Measurements from ENCODE around the gene BLMH. TPM values are rescaled to one million over a fixed set of nuclear protein-coding genes. Genes with fewer than 3 reads are reported as not detected.
A peak's percentile ranks its signal among the peaks of the same experiment; 100 is the strongest.

The BLMH gene
- total RNA-seq, 1 donor from 2014 or later = 26.0 TPM

DNA sequence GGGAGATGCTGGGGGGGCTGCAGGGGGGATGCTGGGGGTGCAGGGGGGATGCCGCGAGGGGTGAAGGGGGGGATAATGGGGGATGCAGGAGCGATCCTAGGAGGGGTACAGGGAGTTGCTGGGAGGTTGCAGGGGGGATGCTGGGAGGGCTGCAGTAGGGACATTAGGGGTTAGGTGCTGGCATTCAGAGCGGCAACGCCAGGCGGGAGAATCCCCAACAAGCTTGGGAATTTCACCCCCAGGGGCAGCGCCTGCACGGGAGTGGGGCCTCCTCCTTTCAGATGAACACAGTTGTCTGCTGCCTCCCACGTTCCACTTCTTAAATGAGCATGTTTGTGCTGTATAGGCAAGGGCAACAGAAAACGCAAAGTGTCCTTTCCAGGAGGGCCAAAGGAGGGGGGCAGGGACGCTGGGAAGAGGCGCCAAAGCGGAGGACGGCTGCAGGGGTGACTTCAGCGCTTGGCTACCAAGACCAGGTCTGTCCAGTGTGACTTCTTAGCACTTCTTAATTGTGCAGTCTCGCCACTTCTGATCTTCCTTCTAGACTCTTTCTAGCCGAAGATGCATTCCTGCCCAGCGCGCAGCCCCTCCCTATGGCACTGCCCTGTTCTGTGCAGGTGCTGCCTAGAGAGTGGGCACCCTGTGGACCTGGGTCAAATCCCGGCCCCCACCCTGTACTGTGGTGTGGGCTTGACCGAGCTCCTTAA lies 54.3 kb downstream of the BLMH start:
- H3K4me3 ChIP-seq = peak overlapping the region; percentile 23
- DNase-seq (no peak), ATAC-seq (peak; percentile 12)
- H3K9me3 ChIP-seq = no peaks in the 10 kb centered on the region
- intact Hi-C loops (cut with DNase I) = no loop called here
- H3K27ac ChIP-seq = peak overlapping the region; percentile 4
- H3K36me3 ChIP-seq = no peaks in the 10 kb centered on the region
- TF ChIP-seq CTCF (IDR thresholded peaks at IDR 0.05) = no peak
- peaks cover 35% of the 10 kb centered on the region for H3K27me3 ChIP-seq
- peaks cover 23% of the 10 kb centered on the region for H3K4me1 ChIP-seq

GRCh38 chr17:30236766-30237165 lies 55.0 kb downstream of the BLMH start:
- Histone ChIP-seq H3K27me3 (peaks cover 35% of the 10 kb centered on the region), H3K4me3 (peak overlapping the region; percentile 42), H3K4me1 (peaks cover 23% of the 10 kb centered on the region), H3K27ac (no peak overlapping the region), H3K36me3 (no peaks in the 10 kb centered on the region), H3K9me3 (no peaks in the 10 kb centered on the region)
- intact Hi-C loops (cut with DNase I) = no loop called here
- ATAC-seq = peak; percentile 79
- TF ChIP-seq CTCF (IDR thresholded peaks at IDR 0.05) = peak; percentile 32
- peak; percentile 83 for DNase-seq

DNA sequence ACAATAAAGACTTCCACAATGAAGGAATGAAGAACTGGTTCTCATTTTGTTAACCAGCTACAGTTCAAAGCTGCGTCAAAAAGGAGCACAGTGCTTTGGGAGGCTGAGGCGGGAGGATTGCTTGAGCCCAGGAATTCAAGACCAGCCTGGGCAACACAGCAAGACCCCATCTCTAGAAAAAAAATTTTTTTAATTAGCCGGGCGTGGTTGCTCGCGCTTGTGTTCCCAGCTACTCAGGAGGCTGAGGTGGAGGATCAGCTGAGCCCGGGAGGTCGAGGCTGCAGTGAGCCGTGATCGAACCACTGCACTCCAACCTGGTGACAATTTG lies 55.5 kb downstream of the BLMH start:
- Histone ChIP-seq H3K27me3 (peaks cover 35% of the 10 kb centered on the region), H3K27ac (peak overlapping the region; percentile 60), H3K4me3 (peak overlapping the region; percentile 42), H3K4me1 (peaks cover 23% of the 10 kb centered on the region), H3K9me3 (no peaks in the 10 kb centered on the region), H3K36me3 (no peaks in the 10 kb centered on the region)
- intact Hi-C loops (cut with DNase I) = no loop called here
- TF ChIP-seq CTCF (IDR thresholded peaks at IDR 0.05) = no peak
- no peak for ATAC-seq
- DNase-seq = no peak

GRCh38 chr17:30235386-30236296 lies 56.1 kb downstream of the BLMH start, which contains the start of gene SLC6A4:
SLC6A4 (minus strand) TSS chr17:30235697; CDS start chr17:30221958, 13,739 bp downstream.
- Histone ChIP-seq H3K4me3 (peak within 1 kb of the TSS; percentile 42), H3K36me3 (no peaks in the 10 kb centered on the region), H3K27me3 (peaks cover 35% of the 10 kb centered on the region), H3K4me1 (peaks cover 23% of the 10 kb centered on the region), H3K27ac (peak within 1 kb of the TSS; percentile 60), H3K9me3 (no peaks in the 10 kb centered on the region)
- TF ChIP-seq CTCF (IDR thresholded peaks at IDR 0.05) = no peak
- ATAC-seq (peak; percentile 52), DNase-seq (no peak)
- intact Hi-C loops (cut with DNase I) = no loop called here

GRCh38 chr17:30234964-30235363 lies 56.8 kb downstream of the BLMH start:
- no peak for TF ChIP-seq CTCF (IDR thresholded peaks at IDR 0.05)
- Histone ChIP-seq H3K4me1 (peaks cover 23% of the 10 kb centered on the region), H3K4me3 (peak overlapping the region; percentile 42), H3K27ac (peak overlapping the region; percentile 60), H3K27me3 (peaks cover 35% of the 10 kb centered on the region), H3K36me3 (no peaks in the 10 kb centered on the region), H3K9me3 (no peaks in the 10 kb centered on the region)
- no peak for DNase-seq
- intact Hi-C loops (cut with DNase I) = no loop called here
- peak; percentile 3 for ATAC-seq
